Skeletal muscle cell (primary cell): Measurements from ENCODE around the gene MAD1L1.

Source experiments
- DNase-seq: peaks from one replicate; pipeline ENCODE4 v3.0.0-alpha.2; 2010; ENCODE audit warnings: low read depth
- H3K4me3 ChIP-seq: 2 replicates; pipeline ENCODE4 v1.5.1; 2011; ENCODE audit warnings: low read depth, mild to moderate bottlenecking, control low read depth, low read length, moderate library complexity

Gene MAD1L1

DNA sequence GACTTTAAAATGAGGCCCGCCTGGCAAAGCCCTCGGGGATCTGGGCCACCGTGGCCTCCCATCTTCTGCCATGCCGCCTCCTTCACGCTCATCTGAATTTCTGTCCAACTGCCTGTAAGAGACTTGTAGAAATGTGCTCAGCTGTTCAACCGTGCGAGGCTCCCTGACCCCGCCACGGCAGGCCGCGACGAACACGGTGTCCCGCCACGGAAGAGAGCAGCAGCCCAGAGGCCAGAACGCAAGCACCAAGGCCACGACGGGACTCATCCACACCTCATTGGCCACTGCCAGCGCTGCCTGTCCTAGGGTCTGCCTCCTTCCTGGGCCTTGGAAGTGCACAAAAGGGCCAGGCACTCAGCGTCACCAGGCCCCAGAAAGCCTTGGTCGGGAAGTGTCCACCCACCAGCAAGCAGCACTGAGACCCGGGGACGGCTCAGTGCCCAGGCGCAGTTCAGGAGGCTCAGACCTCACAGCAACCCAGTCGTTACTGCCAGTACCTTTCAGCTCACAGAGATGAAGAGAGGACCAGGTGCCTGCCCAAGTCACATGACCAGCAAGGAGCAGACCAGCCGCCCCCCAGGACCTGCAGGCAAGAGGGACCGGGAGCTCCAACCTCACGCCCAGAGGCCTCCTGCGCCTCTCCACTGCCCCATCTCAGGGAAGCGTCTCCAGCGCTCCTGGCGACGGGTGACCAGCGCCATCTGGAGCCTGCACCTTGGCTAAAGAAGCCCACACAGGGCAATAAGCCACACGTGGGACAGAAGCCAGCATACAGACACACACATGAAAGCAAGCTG is 85.9 kb downstream of the MAD1L1 start:
- DNase-seq: no peak
- no peak overlapping the region for H3K4me3 ChIP-seq

DNA sequence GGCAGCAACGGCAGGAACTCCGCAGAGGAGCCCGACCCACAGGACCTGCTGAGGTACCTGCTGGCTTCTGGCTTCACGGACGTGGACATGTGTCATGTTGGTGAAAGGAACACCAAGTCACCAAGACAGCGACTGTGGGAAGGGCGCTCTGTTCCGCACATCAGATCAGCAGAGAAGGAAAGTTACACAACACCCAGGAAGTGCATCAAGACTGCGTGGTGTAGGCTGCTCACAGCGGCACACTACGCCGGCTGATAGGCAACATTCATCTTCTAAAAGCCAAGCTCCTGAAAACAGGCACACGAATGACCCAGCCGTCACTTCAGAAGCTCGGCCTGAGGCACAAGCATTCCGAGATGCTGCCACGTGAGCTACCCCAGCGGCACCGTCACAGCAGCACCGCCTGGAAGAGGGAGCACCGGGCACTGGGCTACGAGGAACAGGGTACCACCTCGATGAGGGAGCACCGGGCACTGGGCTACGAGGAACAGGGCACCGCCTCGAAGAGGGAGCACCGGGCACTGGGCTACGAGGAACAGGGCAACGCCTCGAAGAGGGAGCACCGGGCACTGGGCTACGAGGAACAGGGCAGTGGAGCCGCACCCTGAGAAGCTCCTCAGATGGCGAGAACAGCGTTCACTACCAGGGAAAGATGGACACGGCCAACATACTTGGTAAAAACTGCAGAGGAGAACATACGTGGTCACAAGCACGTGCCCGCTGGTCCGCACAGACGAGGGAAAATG is 86.7 kb downstream of the MAD1L1 start:
- no peak for DNase-seq
- H3K4me3 ChIP-seq: no peak overlapping the region

DNA sequence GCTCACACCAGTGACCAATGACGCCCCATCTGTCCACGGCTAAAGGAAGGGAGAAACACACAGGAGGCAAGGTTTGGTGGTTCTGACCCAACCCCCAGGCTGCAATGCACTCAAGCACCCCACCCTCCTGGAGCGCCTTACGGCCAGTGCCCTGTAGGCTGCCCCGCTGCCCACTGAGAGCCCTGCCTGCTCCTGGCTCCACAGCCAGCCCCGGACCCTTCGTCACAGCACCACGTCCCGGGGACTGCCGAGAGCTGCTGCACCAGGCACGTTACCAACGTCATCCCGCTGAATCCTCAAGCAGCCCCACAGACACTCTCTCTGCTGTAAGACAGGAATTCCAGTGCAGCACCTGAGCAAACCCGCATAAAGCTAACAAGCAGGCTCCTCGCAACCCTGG is 87.8 kb downstream of the MAD1L1 start:
- no peak overlapping the region for H3K4me3 ChIP-seq
- DNase-seq: no peak

DNA sequence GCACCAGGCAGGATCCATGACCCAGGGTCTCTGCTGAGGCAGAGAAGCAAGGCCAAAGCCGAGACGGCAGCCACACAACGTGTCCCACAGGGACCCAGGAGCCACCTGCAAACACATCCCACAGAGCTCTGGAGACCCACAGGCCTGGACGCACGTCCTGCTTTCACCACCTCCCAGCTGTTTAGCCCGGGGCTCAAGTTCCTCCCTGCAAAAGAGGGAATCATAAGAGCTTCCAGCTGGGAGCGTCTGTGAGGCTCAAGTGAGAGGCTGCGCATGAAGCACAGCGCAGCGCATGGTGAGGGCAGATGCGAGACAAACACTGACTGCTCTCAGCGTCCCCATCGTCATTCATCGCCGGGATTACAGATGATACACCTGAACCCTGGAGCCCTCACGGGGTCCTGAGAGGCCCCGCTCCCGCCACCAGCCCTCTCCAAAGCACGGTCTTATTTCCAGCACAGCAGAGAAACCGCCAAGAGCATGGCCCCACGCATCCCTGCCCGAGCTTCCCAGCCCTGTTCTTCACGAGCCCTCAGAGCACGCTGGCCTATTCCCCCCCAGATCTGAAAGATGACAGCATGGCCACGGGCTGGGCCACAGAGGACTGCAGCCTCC is 88.7 kb downstream of the MAD1L1 start:
- no peak for DNase-seq
- H3K4me3 ChIP-seq: no peak overlapping the region

DNA sequence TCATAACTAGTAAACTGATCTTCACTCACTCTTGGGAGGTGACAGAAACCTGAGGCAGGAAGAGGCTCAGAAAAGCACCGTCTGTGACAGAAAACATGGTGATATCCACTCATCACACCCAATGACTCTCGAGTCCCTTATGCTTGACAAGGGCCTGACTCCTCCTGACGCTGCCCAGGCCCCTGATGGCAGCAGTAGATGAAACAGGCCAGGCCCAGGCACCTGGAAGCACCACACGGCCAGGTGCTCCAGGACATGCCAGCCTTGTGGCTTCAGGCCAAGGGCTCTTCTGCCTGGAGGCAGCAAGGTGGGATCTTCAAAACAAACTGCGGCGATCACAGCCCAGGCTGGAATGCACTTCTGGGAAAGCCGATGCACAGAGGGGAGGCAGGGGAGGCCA is 89.3 kb downstream of the MAD1L1 start:
- DNase-seq: no peak
- H3K4me3 ChIP-seq: no peak overlapping the region

GRCh38 chr7:2142386-2142785 is 90.4 kb downstream of the MAD1L1 start:
- no peak for DNase-seq
- no peak overlapping the region for H3K4me3 ChIP-seq

- no peak for DNase-seq
- H3K4me3 ChIP-seq: no peak overlapping the region
Observed at GRCh38 chr7:2141651-2142050, 91.1 kb downstream of the MAD1L1 start.

DNA sequence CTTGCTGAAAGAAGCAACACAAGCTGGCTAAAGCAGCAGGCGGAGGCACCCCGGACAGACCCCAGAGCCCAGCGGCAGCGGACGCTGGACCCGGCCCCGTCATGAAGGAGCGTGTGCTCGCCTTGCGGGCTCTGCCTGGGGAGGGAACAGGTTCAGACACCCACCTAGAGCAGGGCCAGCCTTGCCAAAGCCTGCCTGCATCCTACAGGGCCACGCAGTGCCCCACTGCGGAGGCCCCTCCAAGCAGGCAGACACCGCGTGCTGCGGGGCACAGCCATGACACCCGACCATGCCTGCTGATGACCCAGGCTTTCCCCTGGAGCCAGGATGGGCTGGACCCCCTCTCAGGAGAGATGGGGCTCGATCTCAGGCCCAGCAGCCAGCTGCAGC is 91.7 kb downstream of the MAD1L1 start:
- no peak for DNase-seq
- H3K4me3 ChIP-seq: no peak overlapping the region

GRCh38 chr7:2140216-2141020 is 92.3 kb downstream of the MAD1L1 start:
- H3K4me3 ChIP-seq: no peak overlapping the region
- no peak for DNase-seq

GRCh38 chr7:2139004-2139699 is 93.6 kb downstream of the MAD1L1 start:
- H3K4me3 ChIP-seq: no peak overlapping the region
- no peak for DNase-seq

DNA sequence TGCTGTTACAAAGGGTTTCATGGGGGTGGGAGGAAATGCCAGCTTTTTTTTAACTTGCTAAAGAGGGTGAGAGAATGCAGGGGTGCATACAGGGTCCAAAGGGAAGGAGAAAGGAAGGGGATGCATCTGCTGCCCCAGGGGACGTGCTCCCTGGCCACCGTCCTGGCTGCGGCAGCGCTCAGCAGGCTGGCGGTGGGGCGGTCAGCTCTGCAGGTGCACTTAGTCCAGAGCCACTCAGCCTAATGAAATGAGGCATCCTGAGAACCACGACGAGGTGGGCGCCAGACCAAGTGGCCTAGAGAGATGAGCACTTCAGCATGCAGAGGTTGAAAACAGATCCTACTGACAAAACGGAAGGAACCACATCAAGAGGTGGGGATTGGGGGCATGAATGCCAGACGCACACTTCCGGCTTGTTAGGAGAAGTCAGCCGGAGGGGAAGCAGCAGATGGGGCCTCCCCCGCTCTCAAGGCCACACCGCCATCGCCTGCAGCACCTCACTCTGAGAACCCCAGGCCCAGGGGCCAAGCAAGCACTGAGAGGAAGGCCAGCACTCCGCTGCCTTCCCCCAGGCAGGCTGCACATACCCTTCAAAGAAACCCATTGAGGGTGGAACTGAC is 94.5 kb downstream of the MAD1L1 start:
- H3K4me3 ChIP-seq: no peak overlapping the region
- DNase-seq: no peak

- DNase-seq: no peak
Observed at GRCh38 chr7:2134740-2135139, 98.0 kb downstream of the MAD1L1 start.

DNA sequence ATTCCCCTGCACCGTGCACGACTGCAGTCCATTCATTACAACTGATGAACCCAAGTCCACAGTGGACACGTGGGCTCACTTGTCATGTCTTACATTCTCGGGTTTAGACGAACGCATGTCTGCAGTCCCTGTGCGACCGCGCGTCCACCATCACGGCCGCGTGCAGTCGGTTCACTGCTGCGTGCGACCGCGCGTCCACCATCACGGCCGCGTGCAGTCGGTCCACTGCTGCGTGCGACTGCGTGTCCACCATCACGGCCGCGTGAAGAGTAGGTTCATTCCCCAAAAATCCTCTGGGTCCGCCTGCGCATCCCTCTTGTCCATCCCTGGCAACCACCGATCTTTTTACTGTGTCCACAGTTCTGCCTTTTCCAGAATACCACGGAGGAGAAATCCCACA is 100.5 kb downstream of the MAD1L1 start:
- no peak for DNase-seq
- H3K4me3 ChIP-seq: no peak overlapping the region

More at GRCh38 chr7:2134740-2135139, 98.0 kb downstream of the MAD1L1 start:
- H3K4me3 ChIP-seq: no peak overlapping the region

GRCh38 chr7:2131800-2132199 is 100.9 kb downstream of the MAD1L1 start:
- DNase-seq: no peak
- H3K4me3 ChIP-seq: no peak overlapping the region

DNA sequence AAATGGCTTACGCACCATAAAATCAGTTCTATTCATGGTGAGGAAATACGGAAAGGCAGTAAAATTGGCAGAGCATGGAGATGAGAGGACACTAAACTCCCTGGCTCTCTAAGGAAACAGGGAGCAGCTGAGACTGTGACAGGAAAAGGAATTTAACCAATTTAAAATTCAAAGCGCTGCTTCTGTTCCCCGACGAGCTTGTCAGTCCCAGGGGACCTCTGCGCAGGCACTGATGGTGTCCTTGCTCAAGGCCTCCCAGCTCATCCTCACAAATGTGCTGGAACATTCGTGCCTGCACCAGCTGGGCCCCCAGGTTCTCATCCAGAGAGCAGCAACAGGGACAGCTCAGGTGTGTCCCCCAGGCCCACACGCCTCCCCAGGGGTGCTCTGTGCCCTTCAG is 101.4 kb downstream of the MAD1L1 start:
- no peak overlapping the region for H3K4me3 ChIP-seq

GRCh38 chr7:2130096-2130375 is 102.7 kb downstream of the MAD1L1 start:
- no peak overlapping the region for H3K4me3 ChIP-seq
- no peak for DNase-seq

More for the DNA sequence above, 101.4 kb downstream of the MAD1L1 start:
- no peak for DNase-seq

DNA sequence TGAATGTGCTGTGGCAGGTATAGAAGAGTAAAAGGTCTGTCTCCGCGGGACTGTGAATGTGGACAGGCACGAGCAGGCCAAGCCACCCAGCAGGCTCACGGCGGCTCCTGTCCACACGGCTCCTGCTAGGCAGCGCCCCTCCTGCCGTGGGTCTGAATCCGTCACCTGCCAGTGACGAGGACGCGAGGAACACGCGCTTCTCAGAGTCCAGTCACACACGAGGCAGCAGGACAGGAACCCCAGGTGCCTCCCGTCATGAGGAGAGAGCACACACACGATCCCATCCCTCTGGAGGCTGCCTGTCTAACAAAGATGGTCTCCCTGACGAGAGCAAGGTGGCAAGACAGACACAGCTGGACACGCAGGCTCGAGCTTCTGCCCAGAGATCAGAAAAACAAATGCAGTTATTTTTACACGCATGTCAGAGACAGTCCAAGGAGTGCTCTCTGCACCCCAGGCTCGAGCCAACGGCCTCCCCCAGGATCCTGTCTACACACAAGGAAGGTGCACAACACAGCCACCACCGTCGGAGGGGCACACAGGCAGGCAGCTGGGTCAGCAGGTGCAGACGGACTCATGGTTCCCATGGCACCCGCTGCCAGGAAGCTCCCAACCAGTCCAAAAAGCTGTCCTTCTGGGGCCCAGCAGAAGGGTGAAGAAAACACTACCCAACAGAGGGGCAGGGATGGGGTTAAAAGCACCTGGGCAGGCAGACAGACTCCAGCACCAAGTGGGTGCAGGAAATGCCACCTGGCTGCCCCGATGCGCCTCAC is 103.2 kb downstream of the MAD1L1 start:
- DNase-seq: no peak
- no peak overlapping the region for H3K4me3 ChIP-seq

DNA sequence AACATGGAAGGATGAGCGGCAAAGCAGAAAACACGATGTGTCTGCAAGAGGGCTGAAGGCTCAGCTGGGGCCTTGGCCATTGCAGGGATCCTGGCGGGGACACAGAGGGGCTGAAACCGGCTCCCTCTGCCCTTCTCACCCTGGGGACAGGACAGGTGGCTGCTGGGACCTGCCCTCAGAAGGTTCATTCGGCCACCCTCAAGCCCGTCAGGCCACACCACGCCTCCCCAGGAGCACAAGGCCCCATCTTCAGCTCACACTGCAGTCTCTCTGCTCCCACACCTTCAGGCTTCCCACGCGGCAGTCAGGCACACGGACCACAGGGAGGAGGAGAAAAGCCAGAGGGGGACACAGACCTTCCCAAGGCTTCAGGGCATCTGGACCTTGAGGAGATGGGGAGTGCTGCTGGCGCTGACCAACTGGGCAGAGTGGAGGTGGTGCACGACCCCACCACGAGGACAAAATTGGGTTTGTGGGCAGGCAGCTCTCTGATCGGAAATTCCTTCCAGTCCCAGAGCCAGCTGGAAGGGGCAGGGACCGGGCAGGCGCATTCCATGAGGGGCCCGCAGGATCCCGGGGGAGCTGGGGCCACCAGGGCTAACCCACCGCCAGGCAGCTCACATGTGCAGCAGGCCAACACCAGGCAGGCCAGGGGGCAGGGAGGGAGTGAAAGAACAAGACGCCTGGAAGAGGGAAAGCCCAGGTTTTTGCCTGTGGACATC is 104.0 kb downstream of the MAD1L1 start:
- H3K4me3 ChIP-seq: no peak overlapping the region
- no peak for DNase-seq
